ENCODE data around the gene ADGRB3.

GRCh38 chr6:68976260-68976659 lies 341.2 kb downstream of the ADGRB3 start:
- TF ChIP-seq PML (IDR thresholded peaks at IDR 0.05; ENCODE audit: low read length) = no peak
- TF ChIP-seq CTCF (IDR thresholded peaks at IDR 0.05 in 2 of 3, conservative IDR thresholded peaks at IDR 0.05 in 1 of 3; ENCODE audit: control insufficient read depth in 2 of 3, extremely low read depth in 1 of 3, insufficient read depth in 1 of 3, low read depth in 3 of 3, low read length in 3 of 3) = peak; percentile 23 to 36 (median 35); a peak in 4 of 6 replicates
- no peak for TF ChIP-seq SREBF2 (IDR thresholded peaks at IDR 0.05; ENCODE audit: low read length)
- no peak for TF ChIP-seq HDAC2 (IDR thresholded peaks at IDR 0.05)
- TF ChIP-seq USF2 (IDR thresholded peaks at IDR 0.05; ENCODE audit: borderline replicate concordance, low read depth, low read length) = no peak
- TF ChIP-seq CREB1 (IDR thresholded peaks at IDR 0.05; ENCODE audit: low read depth) = no peak
- no peak for TF ChIP-seq BMI1 (IDR thresholded peaks at IDR 0.05; ENCODE audit: borderline replicate concordance)
